Lower lobe of right lung (tissue), 2 donors: ENCODE results near the gene GPR146. TPM values are rescaled to one million over a fixed set of nuclear protein-coding genes. Genes with fewer than 3 reads are reported as not detected.
A peak's percentile ranks its signal among the peaks of the same experiment; 100 is the strongest.

Source experiments
- ATAC-seq, 2 donors: fragments of 200-7000 bp; cut with Tn5 transposase; one replicate each; pipeline ENCODE4 v1.9.1; 2020 to 2022; ENCODE audit warnings: mild to moderate bottlenecking in 2 of 2, moderate library complexity in 2 of 2
- DNase-seq: peaks from one replicate; pipeline ENCODE4 v3.0.0-alpha.2; 2020
- H3K27ac ChIP-seq: fragments of 200-600 bp; one replicate; pipeline ENCODE4 v1.8.0; 2022
- H3K27me3 ChIP-seq: fragments of 200-600 bp; one replicate; pipeline ENCODE4 v1.8.0; 2022; ENCODE audit warnings: low read depth
- H3K36me3 ChIP-seq: fragments of 200-600 bp; one replicate; pipeline ENCODE4 v1.8.0; 2022; ENCODE audit warnings: mild to moderate bottlenecking
- H3K4me1 ChIP-seq: fragments of 200-600 bp; one replicate; pipeline ENCODE4 v1.8.0; 2022
- H3K4me3 ChIP-seq: fragments of 200-600 bp; one replicate; pipeline ENCODE4 v1.8.0; 2022; ENCODE audit warnings: mild to moderate bottlenecking
- H3K9me3 ChIP-seq: fragments of 200-600 bp; one replicate; pipeline ENCODE4 v1.8.0; 2022
- CTCF ChIP-seq: fragments of 200-600 bp; IDR thresholded peaks from one replicate; pipeline ENCODE4 v1.8.0; 2022; ENCODE audit warnings: antibody characterized with exemption, mild to moderate bottlenecking
- intact Hi-C: fragments of 100-400 bp; cut with DNase I; formaldehyde crosslinking; loops from one replicate; pipeline ENCODE4 v1.11.0; 2022
- total RNA-seq: library from RNA; stranded (reverse); fragmentation: NEBNext Ultra II Directional; extraction: Animal tissue kit (Norgen Biotek cat#: 25700); gene quantifications from one replicate; pipeline ENCODE4 v1.2.1, GENCODE V29; 2021
- donor health status: DM: no; HTN: yes; CAD: no; lungs with severe emphysema.

GPR146 gene
- total RNA-seq, 1 donor from 2014 or later = 44.8 TPM

DNA sequence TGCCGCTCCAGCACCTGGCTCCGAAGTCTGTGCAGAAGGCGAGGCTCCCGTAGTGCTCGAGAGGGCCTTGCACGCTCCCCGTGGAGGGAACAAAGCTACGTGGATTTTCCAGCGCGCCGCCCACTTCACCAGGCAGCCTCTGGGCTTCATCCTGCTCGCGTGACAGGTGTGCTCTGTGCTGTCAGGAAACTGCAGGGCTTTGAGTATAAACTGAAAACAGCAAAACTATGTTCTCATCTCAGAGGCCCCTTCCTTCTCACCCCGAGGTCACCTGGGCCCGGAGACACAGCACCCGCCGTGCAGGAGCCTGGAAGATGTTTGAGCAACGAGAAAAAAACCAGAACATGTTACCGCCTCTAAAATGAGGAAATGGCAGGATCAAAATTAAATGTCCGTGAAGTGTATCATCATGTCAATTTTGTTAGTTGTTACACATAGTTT, 17.6 kb upstream of the GPR146 start:
- peak overlapping the region; percentile 78 for H3K4me3 ChIP-seq
- intact Hi-C loops = no loop called here
- no peak for TF ChIP-seq CTCF
- peaks cover 23% of the 10 kb centered on the region for H3K4me1 ChIP-seq
- ATAC-seq = no peak
- no peak for DNase-seq
- H3K27ac ChIP-seq = no peak overlapping the region
- no peaks in the 10 kb centered on the region for H3K9me3 ChIP-seq
- no peaks in the 10 kb centered on the region for H3K27me3 ChIP-seq
- peaks cover 17% of the 10 kb centered on the region for H3K36me3 ChIP-seq

DNA sequence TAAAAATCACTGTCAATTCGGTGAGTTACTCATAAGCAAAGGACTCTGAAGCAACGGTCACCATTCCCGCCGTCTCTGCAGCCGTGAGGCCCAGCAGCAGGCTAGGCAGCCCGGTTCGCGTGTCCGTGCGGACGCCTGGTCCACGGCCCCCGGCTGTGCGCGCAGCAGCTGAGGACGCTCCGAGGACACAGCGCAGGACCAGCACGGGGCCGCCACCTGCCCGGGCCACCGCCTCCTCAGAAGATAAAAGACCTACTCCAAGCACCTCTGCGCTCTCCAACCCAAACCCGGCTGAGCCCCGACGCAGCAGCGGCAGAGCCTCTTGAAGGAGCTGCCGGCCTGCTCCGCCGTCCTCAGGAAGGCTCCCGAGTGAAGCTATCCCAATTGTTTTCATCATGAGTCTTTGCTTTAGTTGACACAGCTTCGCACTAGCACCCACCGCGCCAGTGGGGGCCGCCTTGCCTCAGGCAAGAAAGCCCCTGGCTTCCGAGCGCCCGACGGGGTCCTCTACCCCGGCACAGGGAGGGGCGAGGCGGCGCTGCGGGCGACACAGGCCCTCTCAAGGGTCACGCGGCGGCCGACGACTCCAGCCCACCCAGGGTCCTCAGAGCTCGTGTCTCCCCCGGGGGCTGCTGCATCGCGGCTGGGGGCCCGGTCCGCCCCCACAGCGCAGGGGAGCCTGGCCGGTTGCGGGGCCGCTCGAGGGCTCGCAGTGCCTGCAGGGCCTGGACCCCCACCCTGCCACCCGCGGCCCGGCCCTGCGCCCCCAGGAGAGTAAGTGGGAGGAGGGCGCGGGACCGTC, 16.9 kb upstream of the GPR146 start:
- no peaks in the 10 kb centered on the region for H3K27me3 ChIP-seq
- H3K9me3 ChIP-seq = no peaks in the 10 kb centered on the region
- H3K4me1 ChIP-seq = peaks cover 23% of the 10 kb centered on the region
- TF ChIP-seq CTCF = no peak
- DNase-seq (no peak), ATAC-seq (peak; percentile 0 to 9)
- H3K36me3 ChIP-seq = peaks cover 17% of the 10 kb centered on the region
- peak overlapping the region; percentile 78 for H3K4me3 ChIP-seq
- intact Hi-C loops = no loop called here
- H3K27ac ChIP-seq = peak overlapping the region; percentile 86

- ATAC-seq = peak; percentile 94 to 97
- peak; percentile 93 for DNase-seq
- Histone ChIP-seq H3K9me3 (no peaks in the 10 kb centered on the region), H3K4me1 (peaks cover 23% of the 10 kb centered on the region), H3K36me3 (peaks cover 17% of the 10 kb centered on the region), H3K4me3 (peak overlapping the region; percentile 78), H3K27ac (peak overlapping the region; percentile 86), H3K27me3 (no peaks in the 10 kb centered on the region)
- intact Hi-C loops = no loop called here
- no peak for TF ChIP-seq CTCF
Observed at GRCh38 chr7:1028044-1028770, 16.1 kb upstream of the GPR146 start.

DNA sequence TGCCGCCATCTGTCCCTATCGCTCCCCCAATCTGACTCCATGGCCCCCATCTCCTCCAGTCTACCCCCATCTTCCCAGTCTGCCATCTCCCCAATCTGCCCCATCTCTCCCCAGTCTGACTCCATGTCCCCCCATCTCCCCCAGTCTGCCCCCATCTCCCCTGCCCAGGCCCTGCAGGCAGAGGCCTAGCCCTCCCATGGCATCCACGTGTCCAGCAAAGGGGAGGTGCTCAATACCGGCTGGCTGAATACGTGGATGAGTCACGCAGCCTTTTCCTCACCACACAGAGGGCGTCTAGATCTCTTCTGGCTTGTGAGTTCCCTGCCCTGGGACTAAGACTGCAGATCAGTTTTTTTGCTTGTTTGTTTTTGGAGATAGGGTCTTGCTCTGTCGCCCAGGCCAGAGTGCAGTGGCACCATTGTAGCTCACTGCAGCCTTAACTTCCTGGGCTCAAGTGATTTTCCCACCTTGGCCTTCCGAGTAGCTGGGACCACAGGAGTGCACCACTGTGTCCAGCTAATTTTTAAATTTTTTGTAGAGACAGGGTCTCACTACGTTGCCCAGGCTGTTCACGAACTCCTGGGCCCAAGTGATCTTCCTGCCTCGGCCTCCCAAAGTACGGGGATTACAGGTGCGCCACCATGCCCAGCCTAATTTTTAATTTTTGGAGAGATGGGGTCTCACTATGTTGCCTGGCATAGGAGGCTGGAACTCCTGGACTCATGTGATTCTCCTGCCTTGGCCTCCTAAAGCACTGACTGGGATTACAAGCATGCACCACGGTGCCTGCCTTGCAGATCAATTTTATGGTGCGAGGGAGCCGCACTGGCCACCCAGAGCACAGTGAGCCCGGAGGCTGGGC, 15.3 kb upstream of the GPR146 start:
- peak; percentile 89 to 93 for ATAC-seq
- DNase-seq = peak; percentile 84
- intact Hi-C loops = no loop called here
- Histone ChIP-seq H3K4me1 (peaks cover 23% of the 10 kb centered on the region), H3K27me3 (no peaks in the 10 kb centered on the region), H3K36me3 (peaks cover 17% of the 10 kb centered on the region), H3K9me3 (no peaks in the 10 kb centered on the region), H3K27ac (peak overlapping the region; percentile 86), H3K4me3 (peak overlapping the region; percentile 78)
- TF ChIP-seq CTCF = no peak
